Esophagus (tissue), 2 donors: ENCODE measurements around the gene MYT1. TPM values are rescaled to one million over a fixed set of nuclear protein-coding genes. Genes with fewer than 3 reads are reported as not detected.

Experiments
- H3K27ac ChIP-seq, 2 donors: one replicate each; pipeline ENCODE4 v1.5.1; 2013; ENCODE audit warnings: low read depth in 2 of 2, mild to moderate bottlenecking in 2 of 2, inconsistent platforms in 1 of 2, low read length in 1 of 2, moderate library complexity in 1 of 2
- H3K27me3 ChIP-seq, 2 donors: one replicate each; pipeline ENCODE4 v1.6.1; 2013; ENCODE audit warnings: low read length in 2 of 2, control low read depth in 1 of 2, mild to moderate bottlenecking in 1 of 2; ENCODE audit not compliant: insufficient read depth in 2 of 2, control insufficient read depth in 1 of 2
- H3K36me3 ChIP-seq, 2 donors: one replicate each; pipeline ENCODE4 v1.6.1; 2013; ENCODE audit warnings: low read length in 1 of 2; ENCODE audit not compliant: control insufficient read depth in 2 of 2, insufficient read depth in 2 of 2
- H3K4me1 ChIP-seq, 2 donors: one replicate each; pipeline ENCODE4 v1.6.1; 2013; ENCODE audit warnings: low read length in 1 of 2; ENCODE audit not compliant: control insufficient read depth in 2 of 2, insufficient read depth in 2 of 2
- H3K4me3 ChIP-seq, 2 donors: one replicate each; pipeline ENCODE4 v1.5.1; 2013; ENCODE audit warnings: low read length in 2 of 2, mild to moderate bottlenecking in 2 of 2, low read depth in 1 of 2, moderate library complexity in 1 of 2
- H3K9me3 ChIP-seq, 2 donors: one replicate each; pipeline ENCODE4 v1.6.1; 2013; ENCODE audit warnings: mild to moderate bottlenecking in 2 of 2, low read depth in 1 of 2, low read length in 1 of 2, moderate library complexity in 1 of 2; ENCODE audit not compliant: control insufficient read depth in 2 of 2, insufficient read depth in 1 of 2
- WGBS, 2 donors: extraction: QIAGEN DNeasy Blood & Tissue Kit; methylation state at CpG; one replicate each; pipeline ENCODE4 v1.1.7; 2013; 5-methylcytosine and 5-hydroxymethylcytosine counted together
- polyA plus RNA-seq, 2 donors: library from polyadenylated mRNA; stranded (reverse); fragments of 200-250 nt; gene quantifications; one replicate each; pipeline ENCODE4 v1.2.3, GENCODE V29; 2013
- donor health status: healthy with polysubstance abuse.
- donor health status: Bipolar disorder and iron deficiency.

The MYT1 gene
- polyA plus RNA-seq, 2 donors = not detected

DNA sequence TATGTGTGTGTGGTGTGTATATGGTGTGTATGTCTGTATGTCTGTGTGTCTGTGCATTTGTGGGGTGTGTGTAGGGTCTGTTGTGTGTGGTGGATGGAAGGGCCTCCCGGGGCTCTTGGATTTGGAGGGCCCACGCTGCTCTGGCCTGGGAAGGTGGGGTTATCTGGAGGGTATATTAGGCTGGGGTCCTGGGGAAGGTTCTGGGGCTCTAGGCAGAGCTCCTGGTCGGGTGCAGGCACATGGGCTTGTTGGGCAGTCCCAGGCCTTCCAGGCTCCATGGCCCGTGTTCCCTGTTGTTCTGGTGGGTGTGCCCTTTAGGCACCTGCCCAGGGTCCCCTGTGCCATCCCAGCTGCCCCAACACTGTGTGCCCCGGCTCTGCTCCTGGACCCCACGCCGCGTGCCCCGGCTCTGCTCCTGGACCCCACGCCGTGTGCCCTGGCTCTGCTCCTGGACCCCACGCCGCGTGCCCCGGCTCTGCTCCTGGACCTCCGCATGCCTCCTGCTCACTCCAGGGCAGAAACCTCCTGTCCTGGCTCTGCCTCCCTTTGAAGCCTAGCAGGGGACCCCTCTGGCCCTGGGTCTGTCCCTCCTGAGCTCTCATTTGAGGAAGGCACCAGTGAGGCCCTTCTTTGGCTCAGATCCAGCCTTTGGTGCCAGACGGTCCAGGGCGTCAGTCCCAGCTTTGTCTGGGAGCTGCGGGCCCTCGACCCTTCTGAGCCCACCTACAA is 10.2 kb upstream of the MYT1 start:
- Histone ChIP-seq H3K9me3 (peaks cover 0 to 9% of the 10 kb centered on the region in 2 donors), H3K27me3 (no peaks in the 10 kb centered on the region)
- WGBS, 2 donors = 85 to 87% methylated on average over 20 of the region's 20 CpGs

DNA sequence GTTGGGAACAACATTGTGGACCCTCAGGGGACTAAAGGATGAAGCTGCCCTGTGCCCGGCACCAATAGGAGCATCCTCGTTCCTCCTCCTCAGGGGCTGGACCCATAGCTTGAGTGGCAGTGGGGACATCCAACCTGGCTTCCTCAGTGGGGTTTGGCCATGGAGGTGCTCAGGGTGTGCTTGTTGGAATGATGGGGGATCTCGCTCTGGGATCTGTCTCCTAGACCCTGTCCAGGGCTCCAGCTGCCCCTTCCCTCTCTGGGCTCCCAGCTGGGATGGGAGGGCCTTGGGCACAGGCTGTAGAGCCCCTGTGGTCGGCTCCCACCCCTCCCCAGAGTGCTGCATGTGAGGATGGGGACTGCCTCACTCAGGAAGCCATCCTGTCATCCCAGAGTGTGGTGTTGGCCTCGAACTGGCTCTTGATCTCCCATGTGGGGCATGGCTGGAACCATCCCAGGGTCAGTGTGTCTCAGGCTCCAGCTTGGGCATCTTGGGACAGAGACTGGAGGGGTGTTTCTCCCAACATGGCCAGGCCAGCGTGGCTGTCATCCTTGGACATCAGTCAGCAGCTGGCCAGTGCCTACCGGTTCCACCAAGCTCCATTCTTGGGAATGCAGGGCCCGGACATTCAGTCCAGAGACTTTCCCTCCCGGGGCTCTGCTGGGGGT is 9.5 kb upstream of the MYT1 start:
- H3K4me1 ChIP-seq = peaks cover 0 to 20% of the 10 kb centered on the region in 2 donors
- WGBS, 2 donors = 74% methylated on average over 9 of the region's 9 CpGs
- no peak overlapping the region for H3K4me3 ChIP-seq
- no peak overlapping the region for H3K27ac ChIP-seq
- H3K27me3 ChIP-seq = peaks cover 0 to 3% of the 10 kb centered on the region in 2 donors
- peaks cover 0 to 5% of the 10 kb centered on the region in 2 donors for H3K9me3 ChIP-seq
- no peaks in the 10 kb centered on the region for H3K36me3 ChIP-seq

More for the DNA sequence above, 10.2 kb upstream of the MYT1 start:
- Histone ChIP-seq H3K4me1 (peaks cover 0 to 19% of the 10 kb centered on the region in 2 donors), H3K36me3 (no peaks in the 10 kb centered on the region), H3K4me3 (no peak overlapping the region), H3K27ac (no peak overlapping the region)

DNA sequence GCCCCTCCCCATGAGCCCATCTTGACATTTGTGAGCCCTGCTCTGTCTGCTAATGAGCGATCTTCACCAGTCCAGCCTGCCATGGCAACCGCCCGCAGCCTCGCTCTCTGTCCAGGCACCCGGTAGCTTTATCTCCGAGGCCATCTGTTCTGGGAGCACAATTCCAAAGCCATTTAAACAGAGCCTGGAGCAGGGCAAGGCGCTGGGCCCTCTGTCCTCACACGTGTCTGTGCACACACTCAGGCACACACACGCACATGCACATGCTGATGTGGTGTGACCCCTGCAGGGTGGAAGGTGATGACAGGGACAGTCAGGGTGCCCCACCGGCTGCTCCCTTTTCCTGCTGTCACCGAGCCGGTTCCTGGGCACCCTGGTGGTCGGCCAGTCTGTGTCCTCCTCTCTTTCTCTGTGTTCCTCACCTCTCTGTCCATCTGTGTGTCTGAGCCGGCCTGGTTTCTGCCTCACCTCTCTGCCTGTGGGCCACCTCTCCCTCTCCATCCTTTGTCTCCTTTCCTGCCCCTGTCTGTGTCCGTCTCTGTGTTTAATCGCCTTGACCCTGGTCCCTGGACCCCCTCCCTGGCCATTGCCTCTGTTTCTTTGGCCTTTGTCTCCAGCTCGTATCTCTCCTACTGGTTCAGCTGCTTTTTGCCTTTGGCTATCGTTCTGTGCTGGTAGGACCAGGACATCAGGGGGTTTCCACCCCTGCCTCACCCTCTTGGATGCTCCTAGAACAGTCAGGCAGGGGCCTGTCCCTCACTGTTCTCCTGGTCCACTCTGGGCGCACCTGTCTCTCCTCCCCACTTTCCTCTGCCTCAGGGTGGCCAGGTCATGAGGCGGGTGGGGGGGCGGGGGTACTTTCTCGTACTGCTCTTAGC is 8.8 kb upstream of the MYT1 start:
- H3K36me3 ChIP-seq = no peaks in the 10 kb centered on the region
- peaks cover 0 to 20% of the 10 kb centered on the region in 2 donors for H3K4me1 ChIP-seq
- no peak overlapping the region for H3K4me3 ChIP-seq
- 66 to 67% methylated on average over 21 to 22 of the region's 22 CpGs for WGBS, 2 donors
- peaks cover 0 to 3% of the 10 kb centered on the region in 2 donors for H3K27me3 ChIP-seq
- no peaks in the 10 kb centered on the region for H3K9me3 ChIP-seq
- H3K27ac ChIP-seq = peak overlapping the region in 1 of 2 donors; percentile 46

DNA sequence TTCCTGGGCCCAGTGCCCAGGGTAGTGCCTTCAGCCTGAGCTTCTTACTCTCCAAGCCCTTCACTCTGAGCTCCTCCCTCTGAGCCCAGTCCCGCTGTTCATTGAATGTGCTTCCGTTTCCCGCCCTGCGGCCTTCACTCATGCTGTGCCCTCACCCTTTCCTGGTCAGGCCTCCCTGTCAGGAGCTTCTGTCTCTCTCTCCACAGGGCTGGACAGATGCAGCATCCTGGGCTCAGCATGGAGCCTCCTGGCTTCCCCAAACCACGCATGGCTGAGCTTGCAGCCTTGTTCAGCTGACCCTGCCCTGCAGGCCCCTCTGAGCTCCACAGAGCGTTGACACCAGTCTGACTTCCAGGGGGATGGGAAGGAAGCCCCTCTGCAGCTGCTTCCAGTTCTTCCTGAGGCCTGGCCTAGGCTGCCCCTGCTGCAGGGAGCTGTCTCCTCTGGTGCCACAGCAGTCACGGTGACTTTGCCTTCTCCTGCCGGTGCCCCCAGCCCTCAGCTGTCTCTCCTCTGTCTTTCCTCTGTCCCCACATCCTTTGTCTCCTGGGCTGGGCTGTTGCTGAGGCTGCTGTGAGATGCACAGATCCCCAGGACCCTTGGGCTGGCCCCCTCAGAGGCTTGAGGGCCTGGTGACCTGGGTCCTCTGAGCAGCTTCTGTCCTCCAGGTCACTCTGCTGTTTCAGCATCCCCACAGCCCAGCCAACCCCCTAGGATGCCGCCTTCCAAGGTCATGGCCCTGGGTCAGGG is 7.9 kb upstream of the MYT1 start:
- Histone ChIP-seq H3K4me3 (no peak overlapping the region), H3K27me3 (peaks cover 0 to 5% of the 10 kb centered on the region in 2 donors), H3K9me3 (no peaks in the 10 kb centered on the region), H3K27ac (peak overlapping the region in 1 of 2 donors; percentile 62), H3K4me1 (peaks cover 0 to 20% of the 10 kb centered on the region in 2 donors), H3K36me3 (no peaks in the 10 kb centered on the region)
- 55 to 62% methylated on average over 9 of the region's 9 CpGs for WGBS, 2 donors

DNA sequence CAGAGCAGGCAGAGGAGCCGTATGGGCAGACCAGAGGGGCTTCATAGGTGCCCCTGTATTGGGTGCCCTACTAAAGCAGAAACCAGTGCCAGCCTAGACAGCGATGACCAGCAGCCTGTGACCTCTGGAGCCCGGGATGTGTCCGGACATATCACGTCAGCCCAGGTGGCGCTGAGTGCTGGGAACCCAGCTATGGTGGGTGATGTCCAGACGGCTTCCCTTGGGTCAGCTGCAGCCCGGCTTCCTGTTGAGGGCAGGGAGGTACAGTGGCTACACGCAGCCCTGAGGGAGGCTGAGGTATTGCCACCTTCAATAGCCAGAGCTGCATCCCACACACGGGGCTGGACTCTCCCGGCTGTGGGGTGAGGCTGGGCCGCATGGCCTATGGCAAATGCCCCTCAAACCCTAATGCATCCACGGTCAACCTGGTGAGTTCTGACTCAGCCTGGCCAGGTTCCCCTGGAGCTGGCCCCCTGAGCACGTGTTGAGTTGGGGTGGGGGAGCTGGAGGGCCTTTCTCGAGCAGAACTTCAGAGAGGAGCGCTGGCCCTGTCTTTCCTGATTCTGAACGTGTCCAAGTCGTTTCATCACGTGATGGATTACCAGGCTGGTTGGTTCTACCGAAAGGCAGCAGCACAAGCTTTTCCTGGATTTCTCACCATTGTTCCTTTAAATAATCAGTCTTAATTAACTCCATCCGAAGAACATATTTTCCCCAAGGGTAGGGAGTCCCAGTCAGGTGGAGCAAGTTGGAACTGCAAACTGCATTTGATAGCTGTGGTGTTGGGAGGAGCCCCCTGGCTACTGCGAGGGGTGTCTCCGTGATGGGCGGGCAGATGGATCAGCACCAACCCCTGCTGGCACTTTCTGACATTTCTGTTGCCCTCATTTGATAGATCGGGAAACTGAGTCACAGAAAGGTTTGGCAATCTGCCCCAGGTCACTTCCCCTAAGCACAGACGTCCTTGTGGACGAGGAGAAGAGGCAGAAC is 7.1 kb upstream of the MYT1 start:
- Histone ChIP-seq H3K4me1 (peaks cover 0 to 17% of the 10 kb centered on the region in 2 donors), H3K36me3 (no peaks in the 10 kb centered on the region), H3K27me3 (peaks cover 0 to 5% of the 10 kb centered on the region in 2 donors), H3K4me3 (no peak overlapping the region), H3K27ac (peak overlapping the region in 1 of 2 donors; percentile 62), H3K9me3 (no peaks in the 10 kb centered on the region)
- WGBS, 2 donors = 56 to 62% methylated on average over 27 of the region's 27 CpGs

DNA sequence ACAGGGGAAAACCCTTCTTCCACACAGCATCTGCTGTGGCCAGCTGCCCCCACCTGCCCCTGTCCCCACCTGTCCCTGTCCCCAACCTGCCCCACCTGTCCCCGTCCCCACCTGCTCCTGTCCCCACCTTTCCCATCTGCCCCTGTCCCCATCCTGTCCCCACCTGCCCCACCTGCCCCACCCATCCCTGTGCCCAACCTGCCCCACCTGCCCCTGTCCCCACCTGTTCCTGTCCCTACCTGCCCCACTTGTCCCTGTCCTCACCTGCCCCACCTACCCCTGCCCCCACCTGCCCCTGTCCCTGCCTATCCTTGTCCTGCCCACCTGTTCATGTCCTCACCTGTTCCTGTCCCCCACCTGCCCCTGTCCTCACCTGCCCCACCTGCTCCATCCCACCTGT is 6.4 kb upstream of the MYT1 start:
- peak overlapping the region in 1 of 2 donors; percentile 51 for H3K27ac ChIP-seq
- H3K9me3 ChIP-seq = no peaks in the 10 kb centered on the region
- peaks cover 0 to 15% of the 10 kb centered on the region in 2 donors for H3K4me1 ChIP-seq
- 60 to 67% methylated on average over 1 of the region's 1 CpG for WGBS, 2 donors
- H3K4me3 ChIP-seq = no peak overlapping the region
- no peaks in the 10 kb centered on the region for H3K36me3 ChIP-seq
- H3K27me3 ChIP-seq = peaks cover 0 to 5% of the 10 kb centered on the region in 2 donors

DNA sequence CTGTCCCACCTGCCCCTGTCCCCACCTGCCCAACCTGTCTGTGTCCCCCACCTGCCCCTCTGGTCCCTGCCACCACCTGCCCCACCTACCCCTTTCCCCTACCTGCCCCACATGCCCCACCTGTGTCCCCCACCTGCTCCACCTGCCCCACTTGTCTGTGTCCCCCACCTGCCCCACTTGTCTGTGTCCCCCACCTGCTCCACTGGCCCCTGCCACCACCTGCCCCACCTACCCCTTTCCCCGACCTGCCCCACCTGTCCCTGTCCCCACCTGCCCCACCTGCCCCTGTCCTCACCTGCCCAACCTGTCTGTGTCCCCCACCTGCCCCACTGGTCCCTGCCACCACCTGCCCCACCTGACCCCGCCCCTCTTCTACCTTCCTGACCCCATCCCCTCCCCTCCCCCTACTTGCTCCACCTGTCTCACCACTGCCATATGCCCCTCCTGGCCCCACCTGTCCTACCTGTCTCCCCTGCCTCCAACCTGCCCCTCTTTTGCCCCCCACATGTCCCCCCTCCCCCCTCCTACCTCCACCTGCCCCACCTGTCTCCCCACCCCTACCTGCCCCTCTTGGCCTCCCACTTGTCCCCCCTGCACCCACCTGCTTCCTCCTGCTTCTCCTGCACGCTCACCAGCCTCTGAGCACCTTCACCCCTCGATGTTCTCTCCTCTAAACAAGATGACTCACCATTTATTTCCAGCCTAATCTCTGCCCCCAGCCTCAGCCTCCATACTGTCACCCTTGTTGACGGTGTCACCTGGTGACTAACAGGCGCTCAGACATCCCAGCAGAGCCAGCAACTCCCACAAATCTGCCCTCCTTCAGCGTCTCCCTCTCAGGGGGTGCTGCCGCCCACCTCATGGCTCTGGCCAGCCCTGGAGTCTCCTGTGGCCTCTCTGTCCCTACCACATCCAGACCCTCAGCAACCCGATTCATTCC is 5.6 kb upstream of the MYT1 start:
- H3K27ac ChIP-seq = peak overlapping the region in 1 of 2 donors; percentile 43
- H3K9me3 ChIP-seq = no peaks in the 10 kb centered on the region
- peaks cover 0 to 5% of the 10 kb centered on the region in 2 donors for H3K27me3 ChIP-seq
- H3K36me3 ChIP-seq = no peaks in the 10 kb centered on the region
- peaks cover 0 to 13% of the 10 kb centered on the region in 2 donors for H3K4me1 ChIP-seq
- 49 to 62% methylated on average over 9 of the region's 9 CpGs for WGBS, 2 donors
- no peak overlapping the region for H3K4me3 ChIP-seq
